NCI-H2107 treated with DMSO at 0.1 percent for 48 hours (cell line): Measurements from ENCODE around the gene WDR11.

Source experiments
- DNase-seq: peaks from one replicate; lab custom pipeline; 2025; ENCODE audit not compliant: unreplicated experiment; lab: John Stamatoyannopoulos, UW

The WDR11 gene, protein sequence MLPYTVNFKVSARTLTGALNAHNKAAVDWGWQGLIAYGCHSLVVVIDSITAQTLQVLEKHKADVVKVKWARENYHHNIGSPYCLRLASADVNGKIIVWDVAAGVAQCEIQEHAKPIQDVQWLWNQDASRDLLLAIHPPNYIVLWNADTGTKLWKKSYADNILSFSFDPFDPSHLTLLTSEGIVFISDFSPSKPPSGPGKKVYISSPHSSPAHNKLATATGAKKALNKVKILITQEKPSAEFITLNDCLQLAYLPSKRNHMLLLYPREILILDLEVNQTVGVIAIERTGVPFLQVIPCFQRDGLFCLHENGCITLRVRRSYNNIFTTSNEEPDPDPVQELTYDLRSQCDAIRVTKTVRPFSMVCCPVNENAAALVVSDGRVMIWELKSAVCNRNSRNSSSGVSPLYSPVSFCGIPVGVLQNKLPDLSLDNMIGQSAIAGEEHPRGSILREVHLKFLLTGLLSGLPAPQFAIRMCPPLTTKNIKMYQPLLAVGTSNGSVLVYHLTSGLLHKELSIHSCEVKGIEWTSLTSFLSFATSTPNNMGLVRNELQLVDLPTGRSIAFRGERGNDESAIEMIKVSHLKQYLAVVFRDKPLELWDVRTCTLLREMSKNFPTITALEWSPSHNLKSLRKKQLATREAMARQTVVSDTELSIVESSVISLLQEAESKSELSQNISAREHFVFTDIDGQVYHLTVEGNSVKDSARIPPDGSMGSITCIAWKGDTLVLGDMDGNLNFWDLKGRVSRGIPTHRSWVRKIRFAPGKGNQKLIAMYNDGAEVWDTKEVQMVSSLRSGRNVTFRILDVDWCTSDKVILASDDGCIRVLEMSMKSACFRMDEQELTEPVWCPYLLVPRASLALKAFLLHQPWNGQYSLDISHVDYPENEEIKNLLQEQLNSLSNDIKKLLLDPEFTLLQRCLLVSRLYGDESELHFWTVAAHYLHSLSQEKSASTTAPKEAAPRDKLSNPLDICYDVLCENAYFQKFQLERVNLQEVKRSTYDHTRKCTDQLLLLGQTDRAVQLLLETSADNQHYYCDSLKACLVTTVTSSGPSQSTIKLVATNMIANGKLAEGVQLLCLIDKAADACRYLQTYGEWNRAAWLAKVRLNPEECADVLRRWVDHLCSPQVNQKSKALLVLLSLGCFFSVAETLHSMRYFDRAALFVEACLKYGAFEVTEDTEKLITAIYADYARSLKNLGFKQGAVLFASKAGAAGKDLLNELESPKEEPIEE

DNA sequence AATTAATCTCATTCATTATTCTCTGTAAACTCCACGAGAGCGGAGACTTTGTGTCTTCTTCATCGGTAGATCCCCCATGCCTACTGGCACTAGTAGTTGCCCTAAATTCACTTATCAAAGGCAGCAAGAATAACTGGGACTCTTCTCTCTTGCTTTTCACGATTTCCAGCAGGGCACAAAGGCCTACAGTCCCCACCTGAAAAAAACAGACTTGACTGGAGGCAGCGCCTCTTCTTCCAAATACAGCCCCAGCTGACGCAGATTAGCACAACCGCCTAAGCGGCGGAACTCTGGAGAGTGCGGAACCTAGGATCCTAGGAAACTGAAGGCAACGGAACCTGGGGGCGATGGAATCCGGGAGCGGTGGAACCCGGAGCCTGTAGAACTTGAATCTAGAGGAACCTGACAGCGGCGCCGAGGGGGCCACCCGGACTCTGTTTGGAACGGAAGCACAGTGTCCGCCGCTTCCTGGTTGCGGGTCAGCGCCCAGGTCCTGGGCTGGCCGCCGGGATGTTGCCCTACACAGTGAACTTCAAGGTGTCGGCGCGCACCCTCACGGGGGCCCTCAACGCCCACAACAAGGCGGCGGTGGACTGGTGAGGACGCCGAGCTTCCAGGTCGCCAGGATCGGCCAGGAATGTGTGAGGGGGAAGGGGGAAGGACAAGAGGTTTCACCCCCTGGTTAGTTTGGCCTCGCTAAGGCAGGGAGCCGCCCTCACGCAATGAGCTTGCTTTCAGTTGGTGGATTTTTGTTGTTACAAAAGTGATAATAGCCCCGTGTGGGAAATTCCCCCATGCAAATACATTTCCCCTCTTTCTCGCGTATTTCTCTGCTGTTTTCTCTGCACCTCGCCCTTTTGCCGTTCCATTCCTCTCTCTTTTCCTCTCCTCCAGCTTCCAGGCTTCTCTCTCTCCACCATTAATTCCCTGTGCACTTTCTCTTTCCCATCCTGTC lies at the start of gene WDR11:
Gene WDR11, plus strand, starts transcription at position 452 of the 955 bp plus-strand sequence. Its CDS starts 59 bp downstream, at position 511.
- DNase-seq: peak; percentile 57

DNA sequence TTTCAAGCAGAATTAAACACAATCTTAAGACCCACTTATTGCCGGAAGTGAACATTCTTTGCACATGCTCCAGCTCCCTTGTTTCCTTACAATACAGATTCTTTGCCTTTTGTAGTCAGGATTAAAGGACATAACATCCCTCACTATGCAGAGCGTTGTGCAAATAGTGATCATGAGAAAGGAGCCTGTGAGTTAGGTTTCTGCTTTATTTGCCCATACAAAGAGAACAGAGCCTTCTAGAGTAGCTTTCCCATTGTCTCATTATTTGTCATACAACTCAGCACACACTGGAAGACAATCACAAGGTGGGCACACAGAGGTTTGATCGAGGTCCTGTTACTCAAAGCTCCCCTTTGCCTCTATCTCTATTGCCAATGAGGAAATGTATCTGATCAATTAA lies 48.2 kb upstream of the WDR11 start:
- DNase-seq: no peak

- DNase-seq: no peak
These were observed 47.2 kb upstream of the WDR11 start for GRCh38 chr10:120803972-120804371.

DNA sequence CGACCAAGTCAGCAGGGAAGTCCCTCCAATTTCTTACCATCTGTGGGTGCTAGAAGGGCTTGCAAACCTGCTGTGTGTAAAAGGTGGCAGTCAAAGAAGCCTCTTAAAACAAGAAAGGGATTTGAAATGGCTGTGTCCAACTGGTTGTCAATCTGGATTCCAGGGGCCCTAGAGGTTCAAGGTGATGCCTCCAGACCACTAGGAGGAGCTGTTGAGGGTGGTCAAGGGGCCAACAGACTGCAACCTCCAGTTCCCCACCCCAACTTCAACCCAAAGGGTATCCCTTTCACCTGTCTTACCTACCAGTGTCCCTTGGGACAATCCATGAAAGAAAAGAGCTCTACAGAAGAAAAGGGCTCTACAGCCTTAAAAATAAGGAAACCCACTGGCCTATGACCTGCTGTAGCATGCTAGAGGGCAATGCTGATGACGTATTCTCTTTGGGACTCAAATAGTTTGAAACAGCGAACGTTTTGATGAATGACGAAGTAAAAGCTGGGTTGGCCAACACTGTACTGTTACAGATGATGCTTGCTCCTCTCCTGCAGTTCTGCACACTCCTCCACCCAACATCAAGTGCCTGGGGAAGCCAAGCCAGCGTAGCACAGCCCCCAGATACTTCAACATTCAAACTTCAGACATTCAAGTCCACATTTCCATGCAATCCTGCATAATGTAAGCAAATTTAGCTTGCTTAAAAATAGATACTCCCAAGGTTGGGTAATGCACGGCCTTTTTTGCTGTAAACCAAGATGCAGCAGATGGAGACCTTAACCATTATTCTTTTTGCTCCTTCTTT lies 45.9 kb upstream of the WDR11 start:
- no peak for DNase-seq

DNA sequence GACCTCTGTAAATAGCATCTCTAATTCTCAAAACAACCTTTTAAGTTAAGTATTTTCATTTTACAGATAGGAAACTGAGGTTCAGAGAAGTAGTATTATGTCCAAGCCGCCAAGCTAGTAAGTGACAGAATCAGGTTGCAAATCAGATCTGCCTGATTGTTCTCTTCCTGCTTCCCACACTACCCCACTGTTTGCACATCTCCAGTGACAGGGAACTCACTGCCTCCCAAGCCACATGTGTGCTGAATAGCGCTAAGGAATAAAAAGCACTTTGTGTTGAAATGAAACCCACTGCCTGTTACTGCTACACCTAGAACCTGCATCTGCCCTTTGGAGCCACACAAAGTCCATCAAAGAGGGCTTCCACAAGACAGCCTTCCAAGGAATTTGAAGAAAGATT lies 45.1 kb upstream of the WDR11 start:
- no peak for DNase-seq

GRCh38 chr10:120810298-120810697 lies 40.9 kb upstream of the WDR11 start:
- no peak for DNase-seq

DNA sequence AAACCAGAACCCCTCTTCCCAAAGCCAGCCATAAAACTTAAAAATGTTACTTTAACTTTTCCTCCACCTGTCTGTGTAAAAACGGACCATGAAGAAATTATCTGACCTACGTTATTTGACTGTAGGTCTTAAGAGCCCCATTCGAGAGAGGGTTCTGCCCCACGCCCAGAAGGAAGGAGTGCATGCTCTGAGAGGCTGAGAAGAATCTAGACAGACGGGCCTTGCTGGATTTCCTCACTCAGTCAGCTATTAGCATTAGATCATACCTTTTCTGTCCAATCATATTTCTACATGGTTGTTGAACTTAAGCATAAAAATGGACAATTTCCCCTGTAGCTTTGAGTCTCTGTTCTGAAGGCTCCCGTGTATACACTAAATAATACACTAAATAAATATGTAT lies 38.1 kb upstream of the WDR11 start:
- no peak for DNase-seq

DNA sequence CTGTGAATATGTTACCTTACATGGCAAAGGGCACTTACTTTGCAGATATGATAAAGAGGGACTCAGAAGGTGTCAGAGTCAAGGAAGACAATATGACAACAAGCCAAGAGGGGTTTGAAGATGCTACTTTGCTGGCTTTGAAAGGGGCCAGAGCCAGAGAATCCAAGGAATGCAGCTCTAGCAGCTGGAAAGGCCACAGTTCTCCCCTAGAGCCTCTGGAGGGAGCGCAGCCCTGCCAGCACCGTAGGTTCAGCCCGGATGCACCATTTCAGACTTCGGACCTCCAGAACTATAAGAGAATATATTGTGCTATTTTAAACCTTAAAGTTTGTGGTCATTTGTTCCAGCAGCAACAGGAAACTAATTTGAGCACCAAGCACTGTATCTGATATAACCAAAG lies 32.9 kb upstream of the WDR11 start:
- DNase-seq: no peak

GRCh38 chr10:120819366-120819765 lies 31.8 kb upstream of the WDR11 start:
- no peak for DNase-seq

DNA sequence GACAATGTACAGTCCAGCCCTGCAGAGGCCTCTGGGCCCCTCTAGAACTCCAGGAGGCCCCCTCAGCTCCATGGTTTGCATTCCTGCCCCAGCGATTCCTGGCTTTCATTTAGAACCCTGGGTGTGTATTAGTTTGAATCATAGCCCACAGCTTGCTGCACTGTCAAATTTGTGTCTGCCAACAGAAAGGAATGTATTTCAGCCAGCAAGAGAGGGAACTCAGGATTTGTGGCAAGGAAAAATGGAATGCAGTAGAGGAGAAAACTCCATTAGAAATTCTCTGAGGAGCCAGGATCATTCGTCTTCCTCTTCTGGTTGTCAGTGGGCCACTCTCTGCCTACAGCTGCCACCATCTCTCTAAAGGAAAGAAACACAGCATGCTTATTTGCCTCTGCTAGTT lies 27.9 kb upstream of the WDR11 start:
- DNase-seq: no peak

- DNase-seq: no peak
These were observed 26.3 kb upstream of the WDR11 start for GRCh38 chr10:120824881-120825309.

DNA sequence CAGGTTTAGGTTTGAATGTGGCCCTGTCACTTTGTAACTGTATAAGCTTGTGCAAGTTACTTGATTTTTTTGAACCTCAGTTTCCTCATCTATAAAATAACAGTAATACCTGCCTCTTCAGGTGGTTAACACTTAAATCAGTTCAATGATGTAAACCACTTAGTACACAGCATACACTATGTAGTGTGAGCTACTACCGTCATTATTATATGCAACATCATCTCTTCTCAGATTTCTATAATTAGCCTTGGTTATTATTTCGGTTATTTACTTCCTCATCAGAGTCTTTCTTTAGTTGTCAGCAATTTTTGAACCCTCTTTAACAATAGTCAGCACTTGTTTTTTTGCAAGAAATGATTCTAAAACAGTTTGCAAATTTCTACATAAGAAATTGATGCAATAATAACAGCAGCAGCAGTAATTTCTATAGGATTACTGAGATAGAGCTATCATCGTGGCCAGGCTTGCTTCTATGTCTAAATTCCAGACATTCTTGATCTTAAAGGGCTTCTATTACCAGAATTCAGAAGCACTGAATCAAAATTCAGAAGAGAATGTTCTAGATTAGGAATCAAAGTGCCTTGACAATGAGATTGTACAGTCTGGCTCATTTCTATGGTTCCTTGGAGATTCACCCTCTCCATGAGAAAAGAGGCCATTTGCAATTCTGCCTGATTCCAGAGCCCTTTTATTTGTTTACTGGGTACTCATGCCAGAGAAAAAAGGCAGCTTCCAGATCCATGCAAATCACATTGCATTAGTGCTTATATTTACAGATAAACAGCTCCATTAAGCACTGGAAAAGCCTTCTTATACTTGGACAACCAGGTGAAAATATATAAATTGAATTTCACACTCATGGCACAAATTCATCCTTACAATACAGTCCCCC lies 25.0 kb upstream of the WDR11 start:
- DNase-seq: no peak

GRCh38 chr10:120827251-120827875 lies 23.8 kb upstream of the WDR11 start:
- DNase-seq: no peak

DNA sequence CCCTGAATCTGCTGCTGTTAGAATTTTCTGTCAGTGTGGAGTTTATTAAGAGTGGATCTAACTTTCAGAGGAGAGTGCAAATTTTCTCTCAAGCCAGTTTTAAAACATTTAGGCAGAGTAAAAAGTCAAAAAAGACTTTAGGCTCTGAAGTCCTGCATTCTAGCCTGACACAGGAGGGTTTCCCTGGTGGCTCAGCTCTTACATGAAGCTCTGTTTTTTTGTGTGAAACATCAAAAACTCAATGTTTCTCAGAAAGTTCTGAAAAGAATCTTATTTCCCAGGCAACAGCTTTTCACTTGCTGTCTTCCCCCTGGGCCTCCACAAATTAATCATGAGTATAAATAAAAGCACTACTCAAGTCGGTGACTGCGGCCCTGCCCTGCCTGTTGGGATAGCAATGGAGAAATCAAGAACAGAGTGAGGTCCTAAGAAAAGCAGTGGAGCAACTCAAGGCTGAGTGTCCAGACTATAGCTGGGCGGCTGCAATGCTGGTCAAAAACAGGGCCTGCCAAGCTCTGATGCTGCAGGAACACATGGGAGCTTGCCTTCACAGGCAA lies 22.3 kb upstream of the WDR11 start:
- DNase-seq: no peak

DNA sequence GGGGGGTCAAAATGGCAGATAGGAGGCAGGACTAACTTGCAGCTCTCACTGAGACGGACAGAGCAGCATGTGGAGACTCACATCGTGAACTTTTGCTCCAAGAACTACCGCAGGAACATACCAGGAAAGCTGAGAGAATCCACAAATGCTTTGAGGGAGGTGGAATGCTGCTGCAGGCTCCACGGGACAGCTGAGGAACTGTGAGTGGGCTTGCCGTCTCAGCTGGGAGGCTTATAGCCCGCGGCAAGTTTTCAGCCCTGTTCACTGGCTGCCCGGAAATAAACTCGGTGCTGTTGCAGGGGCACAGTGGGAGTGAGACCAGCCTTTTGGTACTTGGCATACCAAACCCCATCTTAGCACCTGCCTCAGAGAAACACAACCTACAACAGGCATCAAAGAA lies 19.1 kb upstream of the WDR11 start:
- DNase-seq: no peak

GRCh38 chr10:120833222-120833928 lies 17.8 kb upstream of the WDR11 start:
- DNase-seq: no peak

DNA sequence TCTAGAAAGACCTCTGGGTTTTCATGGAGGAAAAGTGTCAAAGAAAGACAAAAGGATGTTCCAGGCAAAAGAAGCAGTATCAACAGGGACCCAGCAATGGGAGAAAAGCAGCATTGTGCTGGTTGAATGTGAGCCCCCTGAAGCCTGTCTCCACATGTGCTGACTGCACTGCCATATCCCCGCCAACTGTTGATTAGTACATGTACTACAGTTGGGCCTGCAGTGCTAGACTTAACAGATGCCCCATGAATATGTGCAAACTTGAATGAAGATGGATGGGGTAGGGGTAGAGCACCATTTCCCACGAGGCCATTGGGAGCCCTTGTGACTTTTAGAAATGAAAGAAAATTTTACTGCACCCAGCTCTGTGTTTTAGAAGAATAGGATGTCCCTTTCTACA lies 15.6 kb upstream of the WDR11 start:
- DNase-seq: no peak
